GM19099 (cell line): ENCODE measurements around the gene CBX5.

Source experiments
- POLR2A ChIP-seq: IDR thresholded peaks from 3 replicates; pipeline ENCODE4 v1.6.1; 2011; ENCODE audit warnings: low read depth; ENCODE audit not compliant: insufficient read length; ENCODE audit errors: extremely low read depth

Gene CBX5

DNA sequence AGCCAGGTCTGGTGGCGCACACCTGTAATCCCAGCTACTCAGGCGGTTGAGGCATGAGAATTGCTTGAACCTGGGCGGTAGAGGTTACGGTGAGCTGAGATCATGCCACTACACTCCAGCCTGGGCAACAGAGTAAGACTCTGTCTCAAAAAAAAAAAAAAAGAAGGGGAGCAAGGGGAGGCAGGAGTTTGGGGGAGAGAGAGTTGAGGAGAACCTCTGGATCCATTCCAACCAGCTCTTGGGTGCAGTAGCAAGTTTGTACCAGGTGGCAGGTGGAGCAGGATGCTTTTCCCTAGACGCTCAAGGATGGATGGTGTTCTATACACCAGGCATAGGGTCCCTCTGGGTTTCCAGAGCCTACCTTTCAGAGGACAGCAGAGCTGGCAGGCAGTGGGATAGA, 19.0 kb upstream of the CBX5 start:
- TF ChIP-seq POLR2A, result no peak

DNA sequence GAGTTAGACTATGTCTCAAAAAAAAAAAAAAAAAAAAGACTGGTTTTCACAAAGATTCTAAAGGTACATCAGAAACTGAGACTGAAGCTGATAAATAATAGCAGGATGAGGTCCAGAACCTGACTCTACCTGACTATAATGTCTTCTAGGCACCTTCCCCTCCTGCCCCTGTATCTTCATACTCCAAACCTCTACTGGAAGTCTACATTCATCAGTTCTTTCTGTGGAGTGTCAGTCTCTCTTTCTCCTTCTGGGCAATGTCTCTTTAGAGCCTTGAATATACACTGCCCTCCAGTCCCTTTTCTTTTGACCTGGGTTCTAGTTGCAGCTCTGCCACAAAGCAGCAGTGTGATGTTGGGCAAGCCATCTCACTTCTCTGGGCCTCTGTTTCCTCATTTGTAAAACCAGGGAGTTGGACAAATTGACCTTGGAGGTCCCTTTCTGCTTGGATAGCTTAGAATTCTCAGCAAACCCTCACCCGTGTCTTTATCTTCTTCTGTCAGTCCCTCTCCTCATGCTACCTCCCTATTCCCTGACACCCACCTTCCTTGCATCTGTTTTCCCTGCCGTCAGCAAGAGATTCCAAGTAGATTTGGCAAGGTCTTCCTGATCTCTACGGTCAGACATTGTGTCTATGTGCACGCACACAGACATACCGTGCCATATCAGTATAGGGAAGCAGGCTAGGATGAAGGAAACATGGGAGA, 16.6 kb upstream of the CBX5 start:
- TF ChIP-seq POLR2A, result no peak

DNA sequence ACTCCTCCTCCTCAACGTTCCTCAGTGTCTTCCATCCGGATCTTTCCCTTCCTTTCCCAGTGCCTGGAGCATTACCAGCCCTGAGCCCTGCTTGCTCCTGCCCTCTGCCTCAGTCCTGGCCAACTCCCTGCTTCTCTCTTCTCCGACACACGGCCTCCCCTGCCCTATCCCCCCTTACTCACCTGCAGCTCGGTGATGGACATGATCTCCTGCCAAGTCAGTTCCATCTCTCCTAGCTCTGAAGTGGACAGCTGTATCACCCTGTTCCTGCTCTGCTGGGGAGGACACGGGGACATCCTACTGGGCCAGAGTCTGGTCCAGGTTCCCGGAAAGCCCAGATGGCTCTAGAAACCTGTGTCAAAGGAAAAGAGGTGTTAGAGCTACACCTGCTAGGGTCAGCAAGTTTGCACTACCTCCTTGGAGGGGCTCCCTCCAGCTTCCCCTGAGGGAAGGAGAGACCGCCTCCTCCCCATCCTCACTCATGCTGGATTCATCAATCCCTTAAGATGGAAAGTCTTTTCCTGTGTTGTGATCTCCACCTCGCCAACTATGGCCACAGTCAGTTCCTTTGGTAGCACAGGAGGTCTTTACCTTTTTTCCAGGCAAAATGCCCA, 15.1 kb upstream of the CBX5 start:
- TF ChIP-seq POLR2A, result no peak

DNA sequence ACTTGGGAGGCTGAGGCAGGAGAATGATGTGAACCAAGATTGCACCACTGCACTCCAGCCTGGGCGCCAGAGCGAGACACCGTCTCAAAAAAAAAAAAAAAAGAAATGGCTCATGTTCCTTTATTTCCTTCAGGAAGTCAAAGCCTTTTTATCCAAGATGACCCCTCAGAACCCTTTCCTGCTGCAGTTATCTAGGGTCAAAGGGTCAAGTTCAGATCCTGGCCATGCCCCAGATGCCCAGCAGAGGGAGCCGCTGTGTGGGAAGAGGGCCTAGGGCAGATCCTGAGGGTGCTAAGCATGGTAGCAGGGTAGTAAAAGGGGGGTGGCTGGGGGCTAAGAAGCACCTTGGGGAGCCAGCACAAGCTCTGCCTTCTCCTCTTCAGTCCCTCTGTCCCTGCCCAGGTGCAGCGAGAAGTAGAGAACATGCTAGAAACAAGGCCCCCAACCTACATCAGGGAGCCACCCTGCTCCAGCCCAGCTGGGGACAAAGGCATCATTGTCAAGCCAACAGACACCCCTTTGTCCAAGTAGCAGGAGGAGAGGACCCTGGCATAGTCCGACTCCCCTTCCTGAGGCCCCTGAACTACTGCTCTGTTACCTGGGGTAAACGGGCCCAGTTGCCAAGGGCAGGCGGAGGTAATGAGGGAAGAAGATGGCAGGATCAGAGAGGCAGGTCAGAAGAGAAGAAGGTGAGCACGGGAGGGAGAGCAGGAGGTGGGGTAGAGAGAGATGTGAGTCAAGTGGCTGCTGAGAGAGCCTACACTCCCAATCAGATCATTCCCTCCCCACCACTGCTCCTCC, 14.4 kb upstream of the CBX5 start:
- TF ChIP-seq POLR2A, result no peak

DNA sequence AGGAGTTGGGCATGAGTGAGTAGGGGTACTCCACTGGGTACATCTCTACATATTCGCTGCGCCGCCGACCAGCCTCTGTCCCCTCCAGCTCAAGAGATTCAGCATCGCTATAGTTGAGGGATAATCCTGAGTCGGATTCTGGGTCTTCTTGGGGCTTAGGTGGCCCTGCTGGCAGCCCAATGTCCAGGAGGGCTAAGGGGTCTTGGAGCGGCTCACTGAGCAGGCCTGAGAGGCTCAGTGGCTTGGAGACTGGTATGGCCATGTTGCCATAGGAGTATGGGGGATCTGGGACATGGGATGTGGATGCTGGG, 13.0 kb upstream of the CBX5 start:
- no peak for TF ChIP-seq POLR2A

DNA sequence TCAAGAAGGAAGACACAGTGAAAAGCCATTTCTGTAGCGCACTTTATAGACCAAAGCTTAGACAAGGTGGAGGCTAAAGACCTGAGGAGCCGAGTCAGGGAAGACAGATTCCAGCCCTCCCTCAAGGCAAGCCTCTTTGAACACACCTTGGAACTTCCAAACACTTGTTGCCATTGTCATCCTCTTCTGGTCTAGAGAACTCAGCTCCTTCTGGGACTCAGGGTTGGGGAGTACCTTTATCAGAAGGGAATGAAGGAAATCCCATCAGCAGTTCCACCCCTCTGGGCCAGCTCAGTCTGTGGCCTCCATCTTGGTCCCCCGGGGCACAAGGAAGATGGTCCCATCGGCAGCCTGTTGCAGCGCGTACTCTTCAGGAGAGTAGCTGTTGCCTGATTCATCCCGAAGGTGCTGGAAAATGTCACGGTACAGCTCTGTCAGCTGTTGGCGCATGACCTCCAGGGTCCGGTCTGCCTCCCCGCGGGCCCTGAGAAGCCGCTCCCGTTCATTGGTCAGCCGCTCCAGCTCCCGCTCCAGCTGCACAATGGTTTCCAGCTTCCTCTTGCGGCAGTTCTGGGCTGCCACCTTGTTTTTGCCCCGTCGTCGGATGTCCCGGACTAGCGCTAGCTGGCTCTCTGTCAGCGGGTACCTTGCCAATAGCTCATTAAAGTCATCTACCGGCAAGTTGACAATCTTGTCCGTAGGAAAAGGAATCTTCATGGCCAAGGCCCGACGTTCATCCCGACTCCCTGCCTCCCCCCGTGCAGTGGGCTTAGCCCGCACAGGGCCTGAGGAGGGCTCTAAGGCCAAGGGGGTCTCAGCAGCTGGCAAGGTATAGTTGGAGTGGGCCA, 12.4 kb upstream of the CBX5 start:
- no peak for TF ChIP-seq POLR2A

DNA sequence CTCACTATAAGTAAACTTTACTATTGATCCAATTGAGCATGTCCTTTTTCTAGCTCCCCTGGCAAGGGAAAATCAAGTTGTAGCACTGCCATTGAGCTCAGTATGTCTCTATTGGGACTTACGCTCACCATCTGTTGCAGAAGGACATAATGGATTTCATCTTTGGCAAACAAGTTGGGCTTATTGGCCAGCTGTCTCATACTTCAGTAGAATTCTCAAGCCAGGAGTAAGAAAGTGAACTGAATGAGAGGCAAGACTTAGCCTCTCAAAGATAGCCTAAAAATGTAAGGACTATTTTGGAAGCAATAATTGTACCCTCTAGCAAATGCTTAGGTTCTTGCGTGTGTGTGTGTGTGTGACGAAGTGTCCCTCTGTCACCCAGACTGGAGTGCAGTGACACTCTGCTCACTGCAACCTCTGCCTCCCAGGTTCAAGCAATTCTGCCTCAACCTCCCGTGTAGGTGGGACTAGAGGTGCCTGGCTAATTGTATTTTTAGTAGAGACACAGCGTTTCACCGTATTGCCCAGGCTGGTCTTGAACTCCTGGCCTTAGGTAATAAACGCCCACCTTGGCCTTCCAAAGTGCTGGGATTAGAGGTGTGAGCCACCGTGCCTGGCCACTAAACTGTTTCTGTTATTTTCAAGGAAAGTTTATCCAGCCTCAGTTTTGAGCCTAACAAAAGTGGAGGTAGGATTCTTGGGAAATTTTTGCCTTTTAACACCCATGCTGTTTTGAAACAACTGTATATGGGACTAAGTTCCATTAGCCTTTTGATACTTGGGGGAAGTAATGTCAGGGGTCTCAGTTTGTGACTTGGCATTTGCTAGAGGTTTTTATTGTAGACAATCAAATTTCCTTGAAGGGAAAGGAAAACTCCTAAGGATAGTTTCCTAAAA, 7.6 kb upstream of the CBX5 start:
- TF ChIP-seq POLR2A, result peak; percentile 58

DNA sequence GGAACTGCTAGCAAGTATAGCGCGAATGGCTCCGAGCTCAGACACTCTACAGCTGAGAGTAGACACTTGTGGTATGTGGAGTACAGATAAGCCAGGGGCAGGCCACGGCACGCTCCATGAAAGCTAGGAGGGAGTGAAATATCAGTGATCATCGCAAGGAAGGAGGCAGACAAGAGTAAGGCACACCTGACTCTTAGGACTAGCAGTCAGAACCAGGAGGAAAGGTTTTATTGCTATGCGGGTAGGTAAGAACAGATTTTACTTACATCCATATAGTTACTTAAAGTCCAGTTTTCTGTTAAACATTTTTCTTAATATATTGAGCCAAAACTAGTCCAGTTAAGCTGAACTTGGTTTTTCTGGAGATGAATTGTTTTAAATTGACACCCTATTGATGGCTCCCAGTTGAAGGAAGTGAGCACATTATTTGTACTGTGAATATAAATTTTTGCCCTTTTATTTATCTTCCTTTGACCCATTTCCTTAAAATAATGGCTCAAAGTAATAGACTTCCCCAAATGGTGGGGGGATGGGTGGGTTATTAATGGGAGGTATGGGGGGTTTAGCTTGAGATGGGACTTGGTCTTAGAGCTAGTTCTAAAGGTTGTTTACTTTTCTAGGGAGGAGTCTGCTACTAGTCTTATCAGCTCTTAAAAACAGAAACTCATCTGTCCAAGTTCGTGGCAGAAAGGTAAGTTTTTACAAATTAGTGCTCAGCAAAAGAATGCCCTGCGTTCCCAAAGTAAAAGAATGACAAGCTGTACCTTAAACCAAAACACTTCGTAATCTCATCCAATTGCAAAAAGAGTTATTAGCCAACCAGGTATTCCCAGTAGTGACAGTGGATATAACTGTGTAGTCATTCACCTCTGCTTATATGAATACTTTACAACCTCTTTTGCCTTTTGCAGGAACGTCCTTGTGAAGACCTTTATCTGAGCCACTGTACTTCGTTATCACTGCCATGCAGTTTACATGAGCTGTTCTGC, 6.4 kb upstream of the CBX5 start:
- peak; percentile 60 for TF ChIP-seq POLR2A

DNA sequence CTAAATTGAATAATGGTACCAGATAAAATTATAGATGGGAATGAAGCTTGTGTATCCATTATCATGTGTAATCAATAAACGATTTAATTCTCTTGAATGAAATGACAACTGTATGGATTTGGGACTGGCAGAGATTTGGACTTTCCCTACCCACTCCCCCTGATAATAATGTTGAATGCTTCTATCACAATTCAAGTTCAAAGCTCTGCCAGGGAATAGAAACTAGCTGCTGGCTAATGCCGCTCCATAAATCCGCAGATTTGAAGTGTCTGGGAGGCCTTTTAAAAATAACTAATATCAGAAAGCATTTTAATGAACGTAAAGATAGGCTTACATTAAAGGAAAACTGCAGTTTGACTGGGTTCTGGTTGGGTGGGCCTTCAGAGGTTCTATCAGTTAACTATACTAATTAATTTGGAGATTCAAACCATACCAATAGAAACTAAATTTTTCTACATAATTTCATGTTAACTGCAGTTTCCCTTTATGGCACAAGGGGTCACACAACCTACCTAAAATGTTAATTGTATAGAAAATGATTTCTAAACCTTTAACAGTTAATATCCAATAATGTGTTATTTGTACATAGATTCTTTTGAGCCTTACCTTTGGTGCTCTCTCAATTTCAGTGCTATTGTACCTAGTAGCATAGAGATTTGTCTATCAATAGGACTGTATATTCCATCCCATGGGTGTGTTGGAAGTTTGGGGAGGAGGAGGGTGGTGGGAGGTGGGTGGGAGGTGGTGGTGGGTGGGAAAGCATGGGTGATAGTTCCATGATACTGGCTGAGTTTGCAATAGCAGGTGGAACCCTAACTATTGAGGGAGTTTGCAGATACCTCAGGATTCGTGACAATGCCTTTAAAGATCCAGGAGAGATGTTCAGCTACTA, 5.5 kb upstream of the CBX5 start:
- no peak for TF ChIP-seq POLR2A

DNA sequence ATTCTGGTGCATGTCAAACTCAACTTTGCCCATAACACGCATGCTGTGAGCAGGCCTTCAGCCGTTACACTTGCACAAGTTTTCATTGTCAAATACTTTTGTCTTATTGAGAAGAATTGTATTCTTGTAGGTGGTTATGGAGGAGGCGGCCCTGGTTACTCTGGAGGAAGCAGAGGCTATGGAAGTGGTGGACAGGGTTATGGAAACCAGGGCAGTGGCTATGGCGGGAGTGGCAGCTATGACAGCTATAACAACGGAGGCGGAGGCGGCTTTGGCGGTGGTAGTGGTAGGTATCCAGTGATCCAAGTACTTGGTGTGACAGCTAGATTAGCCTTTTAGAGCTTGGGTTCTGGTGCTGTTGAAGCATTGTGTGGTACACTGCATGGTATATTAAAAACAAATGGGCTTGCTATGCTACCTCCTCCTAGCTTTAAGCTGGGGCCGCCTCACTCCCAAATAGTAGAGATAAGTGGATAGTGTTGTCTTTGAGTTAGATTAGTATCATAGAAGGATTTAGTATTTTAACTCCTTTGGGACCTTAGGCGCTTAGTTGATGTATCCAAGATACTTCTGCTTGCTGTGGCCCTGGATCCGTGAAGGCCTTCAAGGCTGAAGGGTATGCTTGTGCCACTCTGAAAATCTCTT, 3.1 kb upstream of the CBX5 start:
- TF ChIP-seq POLR2A, result no peak

DNA sequence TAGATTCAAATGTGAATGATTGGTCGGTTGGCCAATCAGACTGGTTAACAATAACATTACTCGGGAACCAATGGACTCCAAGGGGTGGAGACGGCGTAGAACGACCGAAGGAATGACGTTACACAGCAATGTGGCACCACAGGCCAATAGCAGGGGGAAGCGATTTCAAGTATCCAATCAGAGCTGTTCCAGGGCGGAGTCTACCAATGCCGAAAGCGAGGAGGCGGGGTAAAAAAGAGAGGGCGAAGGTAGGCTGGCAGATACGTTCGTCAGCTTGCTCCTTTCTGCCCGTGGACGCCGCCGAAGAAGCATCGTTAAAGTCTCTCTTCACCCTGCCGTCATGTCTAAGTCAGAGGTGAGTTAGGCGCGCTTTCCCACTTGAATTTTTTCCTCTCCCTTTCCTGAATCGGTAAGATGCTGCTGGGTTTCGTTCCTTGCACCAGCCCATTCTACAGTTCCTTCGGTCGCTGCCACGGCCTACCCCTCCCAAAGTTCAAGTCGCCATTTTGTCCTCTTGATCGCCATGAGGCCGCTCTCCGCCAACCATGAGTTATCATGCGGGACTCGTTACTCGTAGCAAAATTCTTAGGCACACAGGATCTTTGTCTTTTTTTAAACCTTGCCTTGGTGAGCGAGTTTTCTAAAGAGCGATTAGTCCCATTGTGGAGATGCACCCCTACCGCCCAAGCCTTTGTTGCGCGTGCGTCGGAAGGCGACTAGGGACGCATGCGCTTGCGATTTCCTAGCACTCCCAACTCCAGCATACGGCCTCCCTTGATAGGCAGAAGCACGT, 742 bp upstream of the CBX5 start, which contains the start of gene HNRNPA1:
TSS of gene HNRNPA1 (plus strand) at position 259 of the 793 bp plus-strand sequence. CDS start at position 341, 82 bp downstream.
- TF ChIP-seq POLR2A, result peak; percentile 99
